C4-2B (cell line): ENCODE results near the gene LIPC.

ENCODE experiments used
- H3K27ac ChIP-seq: fragments of 450-650 bp; 2 replicates; pipeline ENCODE4 v1.5.1; 2017
- CTCF ChIP-seq: fragments of 450-650 bp; conservative IDR thresholded peaks from 2 replicates; pipeline ENCODE4 v1.5.1; 2017; ENCODE audit warnings: mild to moderate bottlenecking
- ZFX ChIP-seq: fragments of 450-650 bp; IDR thresholded peaks from 2 replicates; pipeline ENCODE4 v1.6.1; 2017

The LIPC gene

DNA sequence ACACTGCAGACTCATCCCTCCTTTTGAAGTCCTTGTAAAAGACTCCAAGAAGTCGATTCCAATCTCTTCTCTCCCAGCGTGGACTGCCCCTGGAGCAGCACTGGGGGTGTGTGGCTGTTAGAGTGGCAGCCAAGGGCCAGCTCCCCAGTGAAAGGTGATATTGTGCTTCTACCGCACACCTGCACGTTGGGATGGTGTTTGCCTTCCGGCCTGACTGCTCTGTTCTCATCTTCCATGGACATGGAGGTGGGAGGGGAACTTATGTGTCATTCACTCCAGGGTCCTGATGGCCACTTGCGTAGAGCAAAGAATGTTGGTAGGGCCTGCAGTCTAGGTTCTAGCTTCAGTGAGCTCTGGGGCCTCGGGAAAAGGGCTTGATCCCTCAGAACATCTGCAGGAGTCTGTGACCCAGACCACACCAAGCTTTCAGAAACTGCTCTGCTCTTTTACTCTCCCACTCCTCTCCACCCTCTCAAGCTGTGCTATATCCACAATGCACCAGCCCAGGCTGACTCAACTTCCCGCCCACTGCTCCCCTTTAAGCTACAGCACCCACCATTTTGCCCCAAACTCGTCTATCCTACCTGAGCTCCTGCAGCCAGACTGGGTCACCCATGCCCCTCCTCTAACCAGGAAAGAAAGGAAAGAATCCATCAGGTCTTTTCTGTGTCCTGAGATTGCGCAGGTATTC lies 31.3 kb downstream of the LIPC start:
- TF ChIP-seq ZFX, result no peak
- no peak for TF ChIP-seq CTCF
- no peak overlapping the region for H3K27ac ChIP-seq

- no peak overlapping the region for H3K27ac ChIP-seq
- TF ChIP-seq ZFX, result no peak
- no peak for TF ChIP-seq CTCF
Measured at GRCh38 chr15:58463815-58464650, 32.2 kb downstream of the LIPC start.

DNA sequence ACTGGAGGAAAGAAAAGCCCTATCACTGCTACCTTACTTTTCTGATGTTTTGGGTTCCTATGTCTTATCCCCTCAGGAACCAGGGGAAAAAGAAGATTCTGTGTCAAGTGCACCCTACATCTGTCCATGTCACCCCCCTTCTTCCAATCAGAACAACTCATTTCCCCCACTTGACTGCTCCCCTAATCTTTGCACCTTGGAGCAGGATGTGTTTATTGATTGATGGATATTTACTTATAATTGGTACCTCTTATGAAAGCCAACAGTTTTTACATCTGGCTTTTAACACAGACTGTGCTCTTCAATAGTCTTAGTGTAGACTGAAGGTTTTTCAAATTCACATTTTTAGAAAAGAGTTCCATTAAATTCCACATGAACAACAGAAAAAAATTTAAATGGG lies 33.3 kb downstream of the LIPC start:
- no peak overlapping the region for H3K27ac ChIP-seq
- TF ChIP-seq CTCF (no peak), ZFX (no peak)

DNA sequence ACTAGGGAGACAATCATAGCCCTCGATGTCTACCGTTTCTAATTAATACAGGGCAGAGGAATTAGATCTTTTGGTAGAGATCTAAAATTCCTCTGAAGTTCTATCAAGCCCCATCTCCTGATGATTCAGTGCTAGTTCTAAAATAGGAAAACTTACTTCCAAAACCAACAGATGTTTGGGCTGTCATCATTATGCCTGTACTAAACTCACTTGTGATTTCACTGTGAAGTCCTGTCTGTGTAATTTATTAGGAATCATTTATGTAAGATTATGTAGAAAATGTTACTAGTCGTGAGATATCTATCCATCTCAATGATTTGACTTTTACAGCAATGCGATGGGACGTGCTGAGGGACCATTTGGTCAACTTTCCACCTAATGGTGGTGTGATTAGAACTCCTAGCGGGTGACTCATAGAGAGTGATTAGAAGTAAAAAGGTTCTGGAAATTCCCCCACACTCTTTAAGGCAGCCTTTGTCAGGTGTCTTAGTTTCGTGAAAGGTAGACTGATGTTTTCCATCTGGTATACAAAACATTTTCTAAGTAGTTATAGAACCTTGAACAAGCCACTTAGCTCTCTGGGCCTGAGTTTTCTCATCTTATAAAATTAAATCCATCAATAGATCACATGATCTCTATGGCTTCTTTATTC lies 34.2 kb downstream of the LIPC start:
- TF ChIP-seq CTCF (no peak), ZFX (no peak)
- H3K27ac ChIP-seq, result no peak overlapping the region

- no peak overlapping the region for H3K27ac ChIP-seq
- TF ChIP-seq ZFX (no peak), CTCF (no peak)
Measured at GRCh38 chr15:58466566-58466965, 34.8 kb downstream of the LIPC start.

- TF ChIP-seq ZFX (no peak), CTCF (no peak)
- H3K27ac ChIP-seq, result no peak overlapping the region
Measured at GRCh38 chr15:58467121-58467721, 35.4 kb downstream of the LIPC start.
